DMS 273 treated with DMSO at 0.1 percent for 48 hours (cell line): ENCODE results near the gene NPC2.

Experiments used
- DNase-seq: peaks from one replicate; lab custom pipeline; 2025; lab: John Stamatoyannopoulos, UW

Gene NPC2

DNA sequence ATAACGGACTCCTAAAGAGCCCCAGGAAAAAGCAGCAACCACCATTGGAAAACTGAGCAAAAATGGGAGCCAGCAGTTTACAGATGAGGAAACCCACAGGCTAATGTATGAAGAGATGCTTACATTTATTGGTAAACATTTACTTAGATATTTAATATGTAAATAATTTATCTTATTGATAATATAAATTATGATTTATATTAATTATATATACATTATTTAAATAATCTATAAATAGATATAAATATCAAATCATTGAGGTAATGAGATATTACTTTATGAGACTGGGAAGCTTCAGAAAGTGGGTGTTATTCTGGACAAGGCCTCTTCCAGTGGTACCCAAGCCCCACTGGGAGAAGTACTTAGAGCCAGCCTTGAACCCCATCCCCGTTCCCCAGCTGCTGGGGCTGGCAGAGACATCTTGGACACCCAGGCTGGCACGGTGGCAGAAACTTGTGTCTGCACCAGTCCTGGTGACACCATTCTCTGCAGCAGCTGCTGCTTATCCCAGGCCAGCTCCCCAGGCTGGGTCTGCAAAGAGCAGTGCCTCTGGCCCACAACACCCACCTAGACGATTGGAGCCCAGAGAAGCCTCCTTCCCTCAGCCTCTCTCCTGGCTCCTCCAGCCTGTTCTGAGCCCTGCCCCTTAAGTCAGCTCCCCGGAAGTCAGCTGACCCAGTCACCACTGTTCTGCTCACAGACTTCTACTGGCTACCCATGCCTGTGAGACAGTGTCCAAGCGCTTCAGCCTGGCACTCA, 26.4 kb upstream of the NPC2 start:
- no peak for DNase-seq

DNA sequence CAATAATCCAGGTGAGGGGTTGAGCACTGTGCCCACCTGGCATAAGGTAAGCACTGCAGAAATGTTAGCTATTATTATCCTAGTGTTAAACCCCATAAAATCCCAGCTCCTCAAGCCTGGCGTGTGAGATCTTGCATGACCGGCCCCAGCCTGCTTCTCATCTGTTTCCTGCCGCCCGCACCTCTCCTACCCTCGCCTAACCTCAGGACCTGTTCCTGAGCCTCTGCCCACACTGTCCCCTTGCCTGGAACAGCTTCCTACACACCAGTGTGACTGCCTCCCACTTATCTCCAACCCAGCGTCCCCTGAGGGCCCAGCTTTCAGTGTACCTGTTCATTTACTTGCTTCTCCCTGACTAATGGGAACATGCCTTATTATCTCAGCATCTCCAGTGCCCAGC, 25.1 kb upstream of the NPC2 start:
- DNase-seq, result no peak

DNA sequence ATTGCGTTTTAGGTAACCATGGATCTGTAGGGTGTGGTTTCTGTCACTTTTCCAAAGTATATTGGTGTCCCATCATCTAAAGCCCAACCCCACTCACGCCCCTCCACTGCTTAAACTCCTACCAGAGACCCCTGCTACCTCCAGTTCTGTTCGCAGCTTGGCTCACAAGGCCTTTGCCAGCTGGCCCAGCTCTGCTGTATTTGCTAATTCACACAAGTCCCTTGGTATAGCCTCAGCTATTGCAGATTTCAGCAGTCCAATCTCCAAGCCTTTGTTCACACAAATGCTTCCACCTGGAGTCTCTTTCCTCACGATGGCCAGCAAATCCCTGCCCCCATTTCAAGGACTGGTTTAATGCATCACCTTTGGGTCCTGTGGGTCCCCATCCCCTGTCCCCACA, 24.6 kb upstream of the NPC2 start:
- no peak for DNase-seq

GRCh38 chr14:74516451-74517160, 23.5 kb upstream of the NPC2 start:
- DNase-seq, result no peak

DNA sequence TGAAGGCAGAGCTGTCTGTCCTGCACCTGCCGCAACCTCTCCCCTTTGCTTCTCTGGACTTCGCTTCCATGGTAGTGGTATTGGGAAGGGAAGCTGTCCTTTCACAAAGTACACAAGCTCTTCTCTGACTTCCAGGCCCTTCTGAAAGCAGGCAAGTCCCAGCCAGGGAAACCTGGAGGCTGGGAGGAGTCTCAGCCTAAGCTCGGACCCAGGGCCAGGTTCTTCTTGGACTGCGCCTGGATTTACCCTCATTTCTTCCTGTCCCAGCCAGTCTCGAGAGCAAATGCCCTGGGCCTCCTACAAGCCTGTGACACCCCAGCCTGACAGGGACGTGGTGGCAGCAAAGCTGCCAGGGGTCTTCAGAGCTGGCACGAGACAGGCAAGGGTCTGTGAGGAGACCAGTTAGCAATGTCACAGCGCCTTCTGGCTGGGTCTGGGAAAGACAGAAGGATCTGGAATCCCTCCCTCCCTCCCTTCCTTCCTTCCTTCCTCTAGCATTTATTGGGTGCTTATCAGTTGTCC, 22.8 kb upstream of the NPC2 start:
- DNase-seq, result no peak

- no peak for DNase-seq
These were observed 21.4 kb upstream of the NPC2 start for GRCh38 chr14:74514471-74514941.

DNA sequence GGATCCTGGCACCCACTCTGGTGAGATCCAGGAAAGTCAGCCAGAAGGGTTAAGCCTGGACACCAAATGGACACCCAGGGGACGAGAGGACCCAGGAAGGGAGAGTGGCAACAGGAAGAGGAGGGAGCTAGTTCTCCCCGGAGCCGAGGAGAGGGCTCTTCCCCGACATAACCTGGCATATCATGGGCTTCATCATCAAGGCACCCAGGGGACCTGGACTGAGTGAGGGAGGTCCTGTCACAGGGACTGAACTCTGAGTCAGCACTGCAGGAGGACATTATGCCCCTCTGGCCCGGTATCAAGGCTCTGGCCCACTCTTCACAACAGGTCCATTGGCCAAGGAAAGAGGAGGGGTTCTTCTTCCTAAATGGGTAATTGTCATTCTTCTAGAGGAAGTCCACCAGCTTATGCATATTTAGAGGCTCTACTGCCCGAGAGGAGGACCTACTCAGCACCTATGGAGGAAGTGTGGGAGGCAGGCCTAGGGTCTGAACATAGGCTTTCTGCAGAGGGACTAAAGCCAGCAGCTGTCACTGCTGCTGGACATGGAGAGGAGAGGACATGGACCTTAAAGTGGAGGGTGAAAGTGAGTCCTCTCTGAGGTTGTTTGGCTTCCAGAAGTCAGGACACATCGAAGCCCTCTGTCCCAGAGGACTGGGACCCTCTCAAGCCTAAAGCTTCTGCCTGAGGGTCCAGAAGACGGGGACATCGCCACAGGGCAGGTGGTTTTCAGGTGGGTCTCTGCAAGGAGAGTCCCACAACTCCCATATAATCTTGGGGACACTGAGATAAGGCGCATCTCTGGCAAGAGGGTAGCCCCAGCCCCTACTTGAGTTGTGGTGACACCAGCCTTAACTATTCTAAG, 19.1 kb upstream of the NPC2 start:
- DNase-seq, result no peak

- no peak for DNase-seq
These were observed 17.9 kb upstream of the NPC2 start for GRCh38 chr14:74510959-74511409.

- no peak for DNase-seq
These were observed 17.3 kb upstream of the NPC2 start for GRCh38 chr14:74510223-74510931.

DNA sequence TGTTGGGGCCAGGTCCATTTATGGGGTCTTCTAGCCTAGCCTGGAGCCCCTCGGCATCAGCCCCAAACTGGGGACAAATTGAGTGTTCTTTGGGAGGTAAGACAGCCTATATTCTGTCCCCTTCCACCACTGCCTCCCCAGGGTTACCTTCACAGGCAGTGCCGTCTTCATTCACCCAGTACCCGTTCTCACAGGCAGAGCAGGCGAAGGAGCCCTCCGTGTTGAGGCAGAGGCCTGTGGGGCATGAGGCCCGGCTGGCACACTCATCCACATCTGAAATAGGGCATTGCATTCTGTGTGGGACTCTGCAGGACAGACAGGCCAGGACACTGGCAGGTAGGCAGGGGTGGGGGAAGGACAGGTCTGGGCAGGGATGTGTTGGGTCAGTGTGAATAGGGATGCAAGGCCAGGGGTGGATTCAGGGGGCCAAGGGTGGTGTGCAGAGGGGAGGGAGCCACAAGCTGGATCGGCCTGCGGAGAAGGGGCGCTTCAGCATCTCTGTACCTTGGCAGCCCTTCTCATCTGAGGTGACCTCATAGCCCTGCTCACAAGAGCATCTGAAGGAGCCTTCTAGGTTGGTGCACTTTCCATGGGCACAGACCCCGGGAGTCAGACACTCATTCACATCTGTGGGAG, 16.6 kb upstream of the NPC2 start:
- no peak for DNase-seq

GRCh38 chr14:74508844-74509428, 15.8 kb upstream of the NPC2 start:
- DNase-seq, result no peak

DNA sequence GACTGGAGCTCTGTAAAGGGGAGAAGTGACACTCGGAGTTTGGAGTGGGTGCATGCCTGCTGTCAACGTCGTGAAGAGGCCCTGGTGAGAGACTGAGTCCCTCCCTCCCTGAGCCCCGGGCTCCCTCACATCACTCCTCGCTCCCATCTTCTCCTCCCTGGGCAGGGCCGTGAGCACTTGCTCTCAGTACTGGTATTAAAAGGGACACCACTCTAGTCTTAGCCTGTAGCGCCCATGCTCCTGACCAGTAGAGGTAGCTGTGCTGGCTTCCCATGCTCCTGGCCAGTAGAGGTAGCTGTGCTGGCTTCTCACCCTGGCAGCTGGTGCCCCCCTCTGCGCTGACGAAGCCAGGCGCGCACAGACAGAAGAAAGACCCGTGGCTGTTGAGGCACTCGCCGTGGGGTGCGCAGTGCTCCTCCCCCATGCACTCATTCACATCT, 15.2 kb upstream of the NPC2 start:
- DNase-seq, result no peak

GRCh38 chr14:74507840-74508239, 14.7 kb upstream of the NPC2 start:
- no peak for DNase-seq

GRCh38 chr14:74507085-74507484, 14.0 kb upstream of the NPC2 start:
- DNase-seq, result no peak

DNA sequence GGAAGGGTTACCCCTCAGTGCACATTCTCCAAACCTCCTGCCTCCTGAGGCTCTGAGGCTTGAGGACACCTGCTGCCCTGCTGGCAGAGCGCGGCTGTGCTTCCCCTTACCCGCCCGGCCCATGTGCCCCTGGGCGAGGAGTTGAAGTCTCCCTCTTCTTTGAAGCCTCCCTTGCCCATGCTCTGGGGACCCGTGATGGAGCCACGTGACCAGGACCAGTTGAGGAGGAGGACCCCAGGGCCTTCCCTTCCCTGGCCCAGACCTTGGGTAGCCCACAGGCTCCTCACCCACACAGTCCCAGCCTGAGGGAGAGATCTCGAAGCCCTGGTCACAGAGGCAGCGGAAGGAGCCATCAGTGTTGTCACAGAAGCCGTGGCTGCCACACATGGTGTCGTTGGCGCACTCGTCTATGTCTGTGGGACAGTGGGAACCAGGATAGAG, 13.3 kb upstream of the NPC2 start:
- DNase-seq, result no peak

- no peak for DNase-seq
These were observed 12.7 kb upstream of the NPC2 start for GRCh38 chr14:74505831-74506230.

GRCh38 chr14:74504874-74505720, 12.0 kb upstream of the NPC2 start:
- DNase-seq, result no peak

- no peak for DNase-seq
These were observed 11.3 kb upstream of the NPC2 start for GRCh38 chr14:74504412-74504811.

GRCh38 chr14:74503938-74504335, 10.8 kb upstream of the NPC2 start:
- DNase-seq, result no peak
